Neuronal stem cell (in vitro differentiated cells): Measurements from ENCODE around the gene TNRC18.
A peak's percentile ranks its signal among the peaks of the same experiment; 100 is the strongest.

ENCODE experiments used
- DNase-seq: peaks from one replicate; pipeline ENCODE4 v3.0.0-alpha.2; 2013; ENCODE audit warnings: low spot score
- H2AFZ ChIP-seq: one replicate; pipeline ENCODE4 v1.6.1; 2013; ENCODE audit warnings: mild to moderate bottlenecking, low read length, inconsistent platforms
- H2AK5ac ChIP-seq: 2 replicates; pipeline ENCODE4 v1.6.1; 2013; ENCODE audit warnings: low read depth, mild to moderate bottlenecking, inconsistent platforms, low read length, moderate library complexity, mixed read lengths
- H2BK120ac ChIP-seq: 2 replicates; pipeline ENCODE4 v1.6.1; 2013; ENCODE audit warnings: low read depth, mild to moderate bottlenecking, inconsistent platforms, low read length, moderate library complexity, mixed read lengths
- H2BK12ac ChIP-seq: one replicate; pipeline ENCODE4 v1.6.1; 2013; ENCODE audit warnings: low read length, inconsistent platforms
- H2BK15ac ChIP-seq: 2 replicates; pipeline ENCODE4 v1.6.1; 2013; ENCODE audit warnings: mild to moderate bottlenecking, low read length, inconsistent platforms, mixed read lengths
- H2BK5ac ChIP-seq: one replicate; pipeline ENCODE4 v1.6.1; 2013; ENCODE audit warnings: inconsistent platforms, mild to moderate bottlenecking, low read length, moderate library complexity
- H3K14ac ChIP-seq: one replicate; pipeline ENCODE4 v1.6.1; 2013; ENCODE audit warnings: low read length, inconsistent platforms
- H3K18ac ChIP-seq: 2 replicates; pipeline ENCODE4 v1.6.1; 2013; ENCODE audit warnings: low read length, inconsistent platforms
- H3K23ac ChIP-seq: 2 replicates; pipeline ENCODE4 v1.6.1; 2013; ENCODE audit warnings: low read depth, mild to moderate bottlenecking, mixed read lengths, low read length, inconsistent platforms; ENCODE audit not compliant: poor library complexity
- H3K27ac ChIP-seq: replicated peaks from 3 replicates; pipeline ENCODE4 v1.5.1; 2013; ENCODE audit warnings: low read length, inconsistent platforms
- H3K27me3 ChIP-seq, 3 experiments: 2 replicates each; pipeline ENCODE4 v1.6.1; 2013; ENCODE audit warnings: low read length in 3 of 3, mild to moderate bottlenecking in 2 of 3, inconsistent platforms in 1 of 3, low read depth in 1 of 3, mixed read lengths in 1 of 3, moderate library complexity in 1 of 3; ENCODE audit not compliant: control insufficient read depth in 3 of 3, insufficient read depth in 3 of 3
- H3K36me3 ChIP-seq, 2 donors: replicated peaks in 1 of 2; 2 replicates each; pipeline ENCODE4 v1.6.1; 2013; ENCODE audit warnings: low read length in 2 of 2; ENCODE audit not compliant: control insufficient read depth in 2 of 2, insufficient read depth in 2 of 2
- H3K4ac ChIP-seq: 2 replicates; pipeline ENCODE4 v1.6.1; 2013; ENCODE audit warnings: inconsistent platforms, mild to moderate bottlenecking, low read length, moderate library complexity
- H3K4me1 ChIP-seq, 2 donors: 1 replicate in 1 of 2; 2 replicates in 1 of 2; pipeline ENCODE4 v1.6.1; 2013; ENCODE audit warnings: low read length in 2 of 2, low read depth in 1 of 2; ENCODE audit not compliant: control insufficient read depth in 2 of 2, insufficient read depth in 1 of 2
- H3K4me2 ChIP-seq: one replicate; pipeline ENCODE4 v1.6.1; 2013; ENCODE audit warnings: mild to moderate bottlenecking, low read length, inconsistent platforms; ENCODE audit not compliant: insufficient read depth, poor library complexity, severe bottlenecking
- H3K4me3 ChIP-seq, 2 donors: 2 replicates each; pipeline ENCODE4 v1.5.1; 2013; ENCODE audit warnings: low read length in 2 of 2, mild to moderate bottlenecking in 2 of 2, inconsistent platforms in 1 of 2, moderate library complexity in 1 of 2
- H3K79me1 ChIP-seq: one replicate; pipeline ENCODE4 v1.6.1; 2013; ENCODE audit warnings: low read depth, mild to moderate bottlenecking, inconsistent platforms, low read length, moderate library complexity
- H3K9ac ChIP-seq: one replicate; pipeline ENCODE4 v1.6.1; 2013; ENCODE audit warnings: mild to moderate bottlenecking, low read depth, low read length, inconsistent platforms; ENCODE audit not compliant: poor library complexity
- H3K9me3 ChIP-seq, 2 donors: replicated peaks in 1 of 2; 2 replicates each; pipeline versions ENCODE3 to v1.6.1; 2013; ENCODE audit warnings: low read length in 2 of 2, mild to moderate bottlenecking in 2 of 2, inconsistent platforms in 1 of 2, low read depth in 1 of 2, mixed read lengths in 1 of 2, moderate library complexity in 1 of 2; ENCODE audit not compliant: control insufficient read depth in 2 of 2, insufficient read depth in 1 of 2
- H4K8ac ChIP-seq: one replicate; pipeline ENCODE4 v1.6.1; 2013; ENCODE audit warnings: low read depth, mild to moderate bottlenecking, inconsistent platforms, low read length, moderate library complexity
- H4K91ac ChIP-seq: one replicate; pipeline ENCODE4 v1.6.1; 2013; ENCODE audit warnings: low read length, low read depth, mild to moderate bottlenecking, inconsistent platforms; ENCODE audit not compliant: poor library complexity
- WGBS, 2 donors: extraction: QIAGEN DNeasy Blood & Tissue Kit; methylation state at CpG; one replicate each; pipeline ENCODE4 v1.1.7; 2013; ENCODE audit warnings: missing lambda C conversion rate in 2 of 2, mixed read lengths in 1 of 2; ENCODE audit not compliant: insufficient read length in 2 of 2, insufficient replicate concordance in 1 of 2; ENCODE audit errors: extremely low coverage in 2 of 2; 5-methylcytosine and 5-hydroxymethylcytosine counted together

Gene TNRC18

DNA sequence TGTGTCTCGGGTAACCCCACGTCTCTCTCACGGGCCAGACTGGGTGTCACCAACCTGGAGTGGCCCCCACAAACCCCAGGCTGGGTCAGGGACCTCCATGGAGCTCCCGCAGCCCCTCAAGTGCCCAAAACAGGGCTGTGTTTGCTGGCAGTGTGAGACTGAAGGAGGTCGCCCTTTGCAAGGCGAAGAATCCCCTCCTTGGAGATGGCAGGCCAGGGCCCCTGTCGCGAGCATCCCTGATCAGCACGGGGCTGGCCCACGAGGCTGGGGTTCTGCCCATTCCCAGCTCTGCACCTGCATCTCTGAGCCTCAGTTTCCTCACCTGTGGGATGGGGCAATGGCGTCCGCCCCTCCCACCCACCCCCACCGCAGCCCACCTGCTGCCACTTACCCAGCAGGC is 78.5 kb downstream of the TNRC18 start:
- H3K4me3 ChIP-seq: peak overlapping the region in 1 of 2 donors; percentile 42
- H3K23ac ChIP-seq: no peak overlapping the region
- H3K27ac ChIP-seq: no peak overlapping the region
- H3K4me1 ChIP-seq: peaks cover 0 to 11% of the 10 kb centered on the region in 2 donors
- H3K14ac ChIP-seq: no peak overlapping the region
- peaks cover 27 to 77% of the 10 kb centered on the region in 2 donors for H3K36me3 ChIP-seq
- no peak overlapping the region for H2AK5ac ChIP-seq
- peaks cover 0 to 13% (median 0%) of the 10 kb centered on the region in 3 experiments for H3K27me3 ChIP-seq
- no peak overlapping the region for H4K91ac ChIP-seq
- WGBS, 2 donors: no CpG with 5 or more reads among the region's 13 CpGs
- no peak overlapping the region for H3K4ac ChIP-seq
- no peak for DNase-seq
- H2BK5ac ChIP-seq: no peak overlapping the region
- peaks cover 16 to 38% of the 10 kb centered on the region in 2 donors for H3K9me3 ChIP-seq
- no peak overlapping the region for H3K18ac ChIP-seq
- H3K4me2 ChIP-seq: no peak overlapping the region
- H2BK15ac ChIP-seq: no peak overlapping the region
- H2BK12ac ChIP-seq: no peak overlapping the region
- no peak overlapping the region for H4K8ac ChIP-seq
- peaks cover 6% of the 10 kb centered on the region for H3K79me1 ChIP-seq
- no peak overlapping the region for H2BK120ac ChIP-seq
- H2AFZ ChIP-seq: no peak overlapping the region
- H3K9ac ChIP-seq: no peak overlapping the region

DNA sequence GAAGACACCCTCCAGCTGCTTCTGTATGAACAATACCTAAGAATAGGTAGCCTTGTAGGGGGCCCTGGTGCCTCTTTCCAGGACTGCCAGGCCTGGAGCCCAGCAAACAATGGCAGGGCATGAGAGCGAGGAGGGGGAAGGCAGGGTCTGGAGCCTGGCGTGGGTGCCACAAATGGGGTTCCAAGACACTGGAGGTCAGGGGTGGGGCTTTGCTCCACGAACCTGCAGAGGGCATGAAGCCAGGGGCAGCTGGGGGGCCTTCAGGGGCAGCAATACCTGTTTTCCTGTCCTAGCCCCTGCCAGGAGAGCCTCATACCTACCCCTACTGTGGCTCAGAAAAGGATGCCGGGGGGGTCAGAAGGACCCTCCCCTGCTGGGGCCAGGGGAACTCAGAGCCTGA is 79.3 kb downstream of the TNRC18 start:
- Histone ChIP-seq H2AK5ac (no peak overlapping the region), H3K23ac (no peak overlapping the region), H2BK12ac (no peak overlapping the region), H3K4me2 (no peak overlapping the region), H3K27me3 (peaks cover 0 to 4% (median 0%) of the 10 kb centered on the region in 3 experiments), H2AFZ (no peak overlapping the region), H3K79me1 (peaks cover 4% of the 10 kb centered on the region), H2BK120ac (no peak overlapping the region), H4K91ac (no peak overlapping the region), H3K4me3 (peak overlapping the region in 1 of 2 donors; percentile 39), H3K36me3 (peaks cover 27 to 79% of the 10 kb centered on the region in 2 donors), H2BK15ac (no peak overlapping the region), H3K9me3 (peaks cover 14 to 38% of the 10 kb centered on the region in 2 donors), H3K18ac (no peak overlapping the region), H3K14ac (no peak overlapping the region), H3K27ac (no peak overlapping the region), H3K4ac (no peak overlapping the region), H4K8ac (no peak overlapping the region), H3K9ac (no peak overlapping the region), H2BK5ac (no peak overlapping the region), H3K4me1 (peaks cover 0 to 4% of the 10 kb centered on the region in 2 donors)
- DNase-seq: no peak
- no CpG with 5 or more reads among the region's 4 CpGs for WGBS, 2 donors

DNA sequence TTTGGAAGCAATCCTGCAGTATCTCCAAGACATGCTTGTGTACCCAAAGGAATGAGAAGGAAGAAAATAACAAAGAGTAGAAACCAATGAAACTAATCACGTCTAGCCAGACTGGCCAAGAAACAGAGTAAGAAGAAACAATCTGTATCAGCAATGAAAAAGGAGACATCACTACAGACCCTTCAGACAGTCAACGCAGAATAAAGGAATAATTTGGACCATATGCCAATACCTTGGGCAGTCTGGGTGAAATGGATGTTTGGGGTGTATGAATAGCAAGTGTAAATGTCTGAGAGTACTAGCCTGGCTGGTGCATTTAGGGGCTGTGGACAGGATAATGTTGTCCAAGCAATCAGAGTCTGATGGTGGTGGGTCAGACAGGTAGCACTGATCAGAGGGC is 79.8 kb downstream of the TNRC18 start:
- H3K14ac ChIP-seq: no peak overlapping the region
- H3K36me3 ChIP-seq: peaks cover 27 to 79% of the 10 kb centered on the region in 2 donors
- H3K4me1 ChIP-seq: peaks cover 0 to under 1% of the 10 kb centered on the region in 2 donors
- no peak overlapping the region for H2BK12ac ChIP-seq
- peaks cover 4% of the 10 kb centered on the region for H3K79me1 ChIP-seq
- no peak overlapping the region for H2BK5ac ChIP-seq
- H3K27ac ChIP-seq: no peak overlapping the region
- WGBS, 2 donors: no CpG with 5 or more reads among the region's 2 CpGs
- H4K8ac ChIP-seq: no peak overlapping the region
- no peak overlapping the region for H4K91ac ChIP-seq
- H3K23ac ChIP-seq: no peak overlapping the region
- peaks cover 14 to 38% of the 10 kb centered on the region in 2 donors for H3K9me3 ChIP-seq
- H3K9ac ChIP-seq: no peak overlapping the region
- peaks cover 0 to under 1% (median 0%) of the 10 kb centered on the region in 3 experiments for H3K27me3 ChIP-seq
- no peak overlapping the region for H3K4me2 ChIP-seq
- H2BK15ac ChIP-seq: no peak overlapping the region
- no peak overlapping the region for H3K4me3 ChIP-seq
- no peak overlapping the region for H2BK120ac ChIP-seq
- H2AFZ ChIP-seq: no peak overlapping the region
- no peak overlapping the region for H2AK5ac ChIP-seq
- H3K4ac ChIP-seq: no peak overlapping the region
- H3K18ac ChIP-seq: no peak overlapping the region
- DNase-seq: no peak

DNA sequence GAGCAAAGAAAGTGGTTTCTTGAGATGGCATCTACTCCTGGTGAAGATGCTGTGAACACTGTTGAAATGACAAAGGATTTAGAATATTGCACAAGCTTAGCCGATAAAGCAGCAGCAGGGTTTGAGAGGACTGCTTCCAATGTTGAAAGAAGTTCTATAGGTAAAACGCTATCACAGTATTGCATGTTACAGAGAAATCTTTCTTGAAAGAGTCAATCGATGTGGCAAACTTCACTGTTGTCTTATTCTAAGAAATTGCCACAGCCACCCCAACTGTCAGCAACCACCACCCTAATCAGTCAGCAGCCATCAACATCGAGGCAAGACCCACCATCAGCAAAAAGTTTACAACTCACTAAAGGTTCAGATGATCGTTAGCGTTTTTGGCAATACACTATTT is 81.0 kb downstream of the TNRC18 start:
- no peaks in the 10 kb centered on the region for H3K27me3 ChIP-seq
- no peak overlapping the region for H4K8ac ChIP-seq
- peaks cover 27 to 84% of the 10 kb centered on the region in 2 donors for H3K36me3 ChIP-seq
- H3K4ac ChIP-seq: no peak overlapping the region
- no peak for DNase-seq
- no peak overlapping the region for H3K18ac ChIP-seq
- H3K4me2 ChIP-seq: no peak overlapping the region
- no peak overlapping the region for H3K23ac ChIP-seq
- no peaks in the 10 kb centered on the region for H3K4me1 ChIP-seq
- no peak overlapping the region for H2BK15ac ChIP-seq
- no peak overlapping the region for H3K9ac ChIP-seq
- H2AFZ ChIP-seq: no peak overlapping the region
- WGBS, 2 donors: no CpG with 5 or more reads among the region's 6 CpGs
- no peak overlapping the region for H2AK5ac ChIP-seq
- no peak overlapping the region for H2BK5ac ChIP-seq
- peaks cover 4% of the 10 kb centered on the region for H3K79me1 ChIP-seq
- H3K4me3 ChIP-seq: no peak overlapping the region
- H3K27ac ChIP-seq: no peak overlapping the region
- H3K9me3 ChIP-seq: peaks cover 14 to 42% of the 10 kb centered on the region in 2 donors
- no peak overlapping the region for H2BK120ac ChIP-seq
- H3K14ac ChIP-seq: no peak overlapping the region
- no peak overlapping the region for H4K91ac ChIP-seq
- no peak overlapping the region for H2BK12ac ChIP-seq
